ENCODE results near the gene MLH3.

DNA sequence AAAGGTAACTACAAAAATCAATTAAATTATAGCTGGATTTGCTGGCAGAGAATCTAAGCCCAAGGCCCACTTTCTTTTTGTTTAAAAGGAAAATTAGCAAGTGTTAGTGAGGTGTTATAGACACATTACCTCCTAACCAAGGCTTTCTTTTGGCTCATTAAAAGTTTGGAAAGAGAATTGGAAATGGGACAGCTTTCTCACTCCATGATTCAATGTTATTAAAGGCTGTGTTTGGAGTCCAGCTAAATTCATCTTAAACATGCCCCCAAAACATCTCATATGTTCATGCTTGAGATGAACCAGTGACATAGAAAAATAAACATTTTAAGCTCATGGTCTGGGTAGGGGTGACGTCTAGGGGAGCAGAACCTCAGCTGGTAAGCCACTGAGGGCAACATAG lies 82.5 kb downstream of the MLH3 start:
- TF ChIP-seq, protein P1, sequence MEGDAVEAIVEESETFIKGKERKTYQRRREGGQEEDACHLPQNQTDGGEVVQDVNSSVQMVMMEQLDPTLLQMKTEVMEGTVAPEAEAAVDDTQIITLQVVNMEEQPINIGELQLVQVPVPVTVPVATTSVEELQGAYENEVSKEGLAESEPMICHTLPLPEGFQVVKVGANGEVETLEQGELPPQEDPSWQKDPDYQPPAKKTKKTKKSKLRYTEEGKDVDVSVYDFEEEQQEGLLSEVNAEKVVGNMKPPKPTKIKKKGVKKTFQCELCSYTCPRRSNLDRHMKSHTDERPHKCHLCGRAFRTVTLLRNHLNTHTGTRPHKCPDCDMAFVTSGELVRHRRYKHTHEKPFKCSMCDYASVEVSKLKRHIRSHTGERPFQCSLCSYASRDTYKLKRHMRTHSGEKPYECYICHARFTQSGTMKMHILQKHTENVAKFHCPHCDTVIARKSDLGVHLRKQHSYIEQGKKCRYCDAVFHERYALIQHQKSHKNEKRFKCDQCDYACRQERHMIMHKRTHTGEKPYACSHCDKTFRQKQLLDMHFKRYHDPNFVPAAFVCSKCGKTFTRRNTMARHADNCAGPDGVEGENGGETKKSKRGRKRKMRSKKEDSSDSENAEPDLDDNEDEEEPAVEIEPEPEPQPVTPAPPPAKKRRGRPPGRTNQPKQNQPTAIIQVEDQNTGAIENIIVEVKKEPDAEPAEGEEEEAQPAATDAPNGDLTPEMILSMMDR (conservative IDR thresholded peaks at IDR 0.05): no peak
- TF ChIP-seq EZH2 (IDR thresholded peaks at IDR 0.05; ENCODE audit: low read depth): no peak

All from PC-9 (cell line).